SK-N-SH treated with all-trans-retinoic acid at 6 μM for 48 hours (cell line): ENCODE results near the gene CBX5.

Experiments used
- ATAC-seq: fragments of 200-7000 bp; cut with Tn5 transposase; 3 replicates; pipeline ENCODE4 v1.9.1; 2020; ENCODE audit warnings: mild to moderate bottlenecking, moderate library complexity
- ARNTL ChIP-seq: fragments of 450-650 bp; formaldehyde crosslinking; IDR thresholded peaks from 2 replicates; pipeline ENCODE4 v1.5.0; 2020; ENCODE audit warnings: low read depth, mild to moderate bottlenecking, moderate library complexity, borderline replicate concordance
- BACH2 ChIP-seq: fragments of 250-450 bp; sonication (Bioruptor Pico); IDR thresholded peaks from 2 replicates; pipeline ENCODE4 v1.9.0; 2021; ENCODE audit warnings: mild to moderate bottlenecking, borderline replicate concordance
- CREB5 ChIP-seq: fragments of 250-450 bp; sonication (Bioruptor Pico); IDR thresholded peaks from 2 replicates; pipeline ENCODE4 v1.5.1; 2020; ENCODE audit warnings: low read depth, mild to moderate bottlenecking, moderate library complexity
- CSDC2 ChIP-seq: fragments of 250-450 bp; sonication (Bioruptor Pico); IDR thresholded peaks from 2 replicates; pipeline ENCODE4 v1.5.0; 2020; ENCODE audit warnings: mild to moderate bottlenecking, moderate library complexity
- ESRRG ChIP-seq: fragments of 250-450 bp; sonication (Bioruptor Pico); IDR thresholded peaks from 2 replicates; pipeline ENCODE4 v1.6.1; 2021; ENCODE audit warnings: mild to moderate bottlenecking
- ISL1 ChIP-seq: fragments of 250-450 bp; sonication (Bioruptor Pico); IDR thresholded peaks from 2 replicates; pipeline ENCODE4 v2.1.2; 2022; ENCODE audit warnings: mild to moderate bottlenecking, moderate library complexity
- OSR1 ChIP-seq: fragments of 250-450 bp; sonication (Bioruptor Pico); IDR thresholded peaks from 2 replicates; pipeline ENCODE4 v1.8.0; 2022; ENCODE audit warnings: moderate library complexity, mild to moderate bottlenecking, inconsistent platforms
- RARB ChIP-seq: fragments of 250-450 bp; sonication (Bioruptor Pico); IDR thresholded peaks from 2 replicates; pipeline ENCODE4 v1.8.0; 2021; ENCODE audit warnings: mild to moderate bottlenecking, moderate library complexity
- TCF4 ChIP-seq: fragments of 250-450 bp; sonication (Bioruptor Pico); IDR thresholded peaks from 2 replicates; pipeline ENCODE4 v1.8.0; 2021; ENCODE audit warnings: mild to moderate bottlenecking, moderate library complexity, borderline replicate concordance
- TOX ChIP-seq: fragments of 250-450 bp; sonication (Bioruptor Pico); IDR thresholded peaks from 2 replicates; pipeline ENCODE4 v1.8.0; 2021; ENCODE audit warnings: mild to moderate bottlenecking, moderate library complexity, borderline replicate concordance
- ZC3H10 ChIP-seq: fragments of 250-450 bp; sonication (Bioruptor Pico); IDR thresholded peaks from 2 replicates; pipeline ENCODE4 v1.5.1; 2021; ENCODE audit warnings: mild to moderate bottlenecking, moderate library complexity
- ZNF70 ChIP-seq: fragments of 450-650 bp; formaldehyde crosslinking; IDR thresholded peaks from 2 replicates; pipeline ENCODE4 v1.5.0; 2020; ENCODE audit warnings: mild to moderate bottlenecking, moderate library complexity
- TF ChIP-seq, protein P1 (sequence below): fragments of 250-450 bp; sonication (Bioruptor Pico); IDR thresholded peaks from 2 replicates; pipeline ENCODE4 v1.5.0; 2020; ENCODE audit warnings: mild to moderate bottlenecking, moderate library complexity
- TF ChIP-seq, protein P2 (sequence below): fragments of 250-450 bp; sonication (Bioruptor Pico); IDR thresholded peaks from 2 replicates; pipeline ENCODE4 v1.8.0; 2020; ENCODE audit warnings: mild to moderate bottlenecking, moderate library complexity, borderline replicate concordance
- TF ChIP-seq, protein P3 (sequence below): fragments of 250-450 bp; sonication (Bioruptor Pico); IDR thresholded peaks from 2 replicates; pipeline ENCODE4 v1.8.0; 2021; ENCODE audit warnings: low read depth, mild to moderate bottlenecking, moderate library complexity, borderline replicate concordance

CBX5 gene

DNA sequence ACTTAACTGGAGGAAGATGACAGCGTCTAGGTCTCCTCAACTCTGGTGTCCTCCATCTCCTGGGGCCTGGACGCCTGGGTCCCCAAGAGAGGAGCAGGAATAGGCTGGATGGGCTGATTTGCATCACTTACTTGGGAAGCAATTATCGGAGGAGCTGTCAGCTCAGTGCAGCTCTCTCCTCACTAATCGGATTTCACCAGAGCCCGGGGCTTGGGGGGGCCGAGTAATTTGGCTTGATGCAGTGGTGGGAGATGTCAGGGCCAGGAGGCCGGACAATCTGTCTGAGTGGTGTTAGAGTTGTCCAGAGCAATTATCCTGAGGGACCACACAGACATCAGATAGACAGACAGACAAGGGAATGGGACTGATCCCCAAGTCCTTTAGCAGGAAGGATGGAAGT is 86.5 kb downstream of the CBX5 start:
- no peak for ATAC-seq
- no peak for TF ChIP-seq OSR1 (CRISPR knock-in tag)
- no peak for TF ChIP-seq BACH2 (CRISPR knock-in tag)
- TF ChIP-seq, protein P1, sequence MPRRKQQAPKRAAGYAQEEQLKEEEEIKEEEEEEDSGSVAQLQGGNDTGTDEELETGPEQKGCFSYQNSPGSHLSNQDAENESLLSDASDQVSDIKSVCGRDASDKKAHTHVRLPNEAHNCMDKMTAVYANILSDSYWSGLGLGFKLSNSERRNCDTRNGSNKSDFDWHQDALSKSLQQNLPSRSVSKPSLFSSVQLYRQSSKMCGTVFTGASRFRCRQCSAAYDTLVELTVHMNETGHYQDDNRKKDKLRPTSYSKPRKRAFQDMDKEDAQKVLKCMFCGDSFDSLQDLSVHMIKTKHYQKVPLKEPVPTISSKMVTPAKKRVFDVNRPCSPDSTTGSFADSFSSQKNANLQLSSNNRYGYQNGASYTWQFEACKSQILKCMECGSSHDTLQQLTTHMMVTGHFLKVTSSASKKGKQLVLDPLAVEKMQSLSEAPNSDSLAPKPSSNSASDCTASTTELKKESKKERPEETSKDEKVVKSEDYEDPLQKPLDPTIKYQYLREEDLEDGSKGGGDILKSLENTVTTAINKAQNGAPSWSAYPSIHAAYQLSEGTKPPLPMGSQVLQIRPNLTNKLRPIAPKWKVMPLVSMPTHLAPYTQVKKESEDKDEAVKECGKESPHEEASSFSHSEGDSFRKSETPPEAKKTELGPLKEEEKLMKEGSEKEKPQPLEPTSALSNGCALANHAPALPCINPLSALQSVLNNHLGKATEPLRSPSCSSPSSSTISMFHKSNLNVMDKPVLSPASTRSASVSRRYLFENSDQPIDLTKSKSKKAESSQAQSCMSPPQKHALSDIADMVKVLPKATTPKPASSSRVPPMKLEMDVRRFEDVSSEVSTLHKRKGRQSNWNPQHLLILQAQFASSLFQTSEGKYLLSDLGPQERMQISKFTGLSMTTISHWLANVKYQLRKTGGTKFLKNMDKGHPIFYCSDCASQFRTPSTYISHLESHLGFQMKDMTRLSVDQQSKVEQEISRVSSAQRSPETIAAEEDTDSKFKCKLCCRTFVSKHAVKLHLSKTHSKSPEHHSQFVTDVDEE (CRISPR knock-in tag), result peak; percentile 47; the same call in 1 of the 2 replicates
- TF ChIP-seq TCF4, result no peak

GRCh38 chr12:54191550-54192022 is 88.3 kb downstream of the CBX5 start:
- ATAC-seq, result peak; percentile 77
- TF ChIP-seq, protein P1 (CRISPR knock-in tag), result no peak
- TF ChIP-seq ESRRG (CRISPR knock-in tag), result no peak
- TF ChIP-seq CREB5 (CRISPR knock-in tag), result no peak
- no peak for TF ChIP-seq ARNTL
- no peak for TF ChIP-seq ZNF70 (CRISPR knock-in tag)
- TF ChIP-seq, protein P2, sequence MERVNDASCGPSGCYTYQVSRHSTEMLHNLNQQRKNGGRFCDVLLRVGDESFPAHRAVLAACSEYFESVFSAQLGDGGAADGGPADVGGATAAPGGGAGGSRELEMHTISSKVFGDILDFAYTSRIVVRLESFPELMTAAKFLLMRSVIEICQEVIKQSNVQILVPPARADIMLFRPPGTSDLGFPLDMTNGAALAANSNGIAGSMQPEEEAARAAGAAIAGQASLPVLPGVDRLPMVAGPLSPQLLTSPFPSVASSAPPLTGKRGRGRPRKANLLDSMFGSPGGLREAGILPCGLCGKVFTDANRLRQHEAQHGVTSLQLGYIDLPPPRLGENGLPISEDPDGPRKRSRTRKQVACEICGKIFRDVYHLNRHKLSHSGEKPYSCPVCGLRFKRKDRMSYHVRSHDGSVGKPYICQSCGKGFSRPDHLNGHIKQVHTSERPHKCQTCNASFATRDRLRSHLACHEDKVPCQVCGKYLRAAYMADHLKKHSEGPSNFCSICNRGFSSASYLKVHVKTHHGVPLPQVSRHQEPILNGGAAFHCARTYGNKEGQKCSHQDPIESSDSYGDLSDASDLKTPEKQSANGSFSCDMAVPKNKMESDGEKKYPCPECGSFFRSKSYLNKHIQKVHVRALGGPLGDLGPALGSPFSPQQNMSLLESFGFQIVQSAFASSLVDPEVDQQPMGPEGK (CRISPR knock-in tag), result no peak
- TF ChIP-seq TCF4, result no peak
- no peak for TF ChIP-seq ISL1 (CRISPR knock-in tag)
- no peak for TF ChIP-seq BACH2 (CRISPR knock-in tag)
- TF ChIP-seq, protein P3, sequence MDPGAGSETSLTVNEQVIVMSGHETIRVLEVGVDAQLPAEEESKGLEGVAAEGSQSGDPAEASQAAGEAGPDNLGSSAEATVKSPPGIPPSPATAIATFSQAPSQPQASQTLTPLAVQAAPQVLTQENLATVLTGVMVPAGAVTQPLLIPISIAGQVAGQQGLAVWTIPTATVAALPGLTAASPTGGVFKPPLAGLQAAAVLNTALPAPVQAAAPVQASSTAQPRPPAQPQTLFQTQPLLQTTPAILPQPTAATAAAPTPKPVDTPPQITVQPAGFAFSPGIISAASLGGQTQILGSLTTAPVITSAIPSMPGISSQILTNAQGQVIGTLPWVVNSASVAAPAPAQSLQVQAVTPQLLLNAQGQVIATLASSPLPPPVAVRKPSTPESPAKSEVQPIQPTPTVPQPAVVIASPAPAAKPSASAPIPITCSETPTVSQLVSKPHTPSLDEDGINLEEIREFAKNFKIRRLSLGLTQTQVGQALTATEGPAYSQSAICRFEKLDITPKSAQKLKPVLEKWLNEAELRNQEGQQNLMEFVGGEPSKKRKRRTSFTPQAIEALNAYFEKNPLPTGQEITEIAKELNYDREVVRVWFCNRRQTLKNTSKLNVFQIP (CRISPR knock-in tag), result no peak
- TF ChIP-seq RARB (CRISPR knock-in tag), result no peak
- no peak for TF ChIP-seq TOX
- no peak for TF ChIP-seq OSR1 (CRISPR knock-in tag)

DNA sequence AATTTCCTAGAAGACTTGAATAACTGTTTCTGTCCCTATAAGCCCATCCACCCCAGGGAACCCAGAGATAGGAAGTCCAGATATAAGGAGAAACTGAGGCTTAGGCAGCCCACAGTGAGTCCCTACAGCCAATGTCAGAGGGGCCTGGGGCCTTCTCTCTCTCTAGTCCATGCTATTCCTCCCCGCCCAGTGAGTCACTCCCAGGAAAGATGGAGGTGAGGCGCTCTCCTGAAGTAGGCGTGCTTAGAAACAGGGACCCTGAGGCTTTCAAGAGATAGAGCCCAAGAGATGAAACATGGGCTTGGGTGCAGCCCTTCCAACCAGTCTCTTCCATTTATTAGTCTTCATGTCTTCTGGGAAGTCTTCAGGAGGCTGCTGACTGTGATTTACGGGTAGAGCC is 88.8 kb downstream of the CBX5 start:
- TF ChIP-seq ESRRG (CRISPR knock-in tag) (no peak), CSDC2 (no peak), ARNTL (no peak), ZC3H10 (no peak), BACH2 (CRISPR knock-in tag) (no peak), RARB (CRISPR knock-in tag) (no peak)
- TF ChIP-seq, protein P3 (CRISPR knock-in tag), result no peak
- TF ChIP-seq, all 23 proteins: peak for 0
- no peak for ATAC-seq
